ENCODE results near the gene SLC25A17.

DNA sequence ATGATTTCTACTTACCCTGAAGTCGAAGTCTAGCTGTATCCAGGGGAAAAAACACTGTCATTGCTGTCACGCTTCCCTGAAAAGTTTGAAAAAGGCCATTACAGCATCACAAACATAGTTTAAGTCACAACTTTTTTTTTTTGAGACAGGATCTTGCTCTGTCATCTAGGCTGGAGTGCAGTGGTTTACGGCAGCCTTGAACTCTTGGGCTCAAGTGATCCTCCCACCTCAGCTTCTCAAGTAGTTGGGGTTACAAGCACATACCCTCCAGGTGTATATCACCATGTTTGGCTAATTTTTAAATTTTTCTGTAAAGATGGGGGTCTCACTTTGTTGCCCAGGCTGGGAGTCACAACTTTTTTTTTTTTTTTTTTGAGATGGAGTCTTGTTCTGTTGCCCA, 20.1 kb downstream of the SLC25A17 start:
- TF ChIP-seq CTCF (IDR thresholded peaks at IDR 0.05 in 8 of 11, conservative IDR thresholded peaks at IDR 0.05 in 3 of 11): no peak
- TF ChIP-seq POLR2A (IDR thresholded peaks at IDR 0.05): no peak
- no peak for TF ChIP-seq POLR2AphosphoS5 (IDR thresholded peaks at IDR 0.05)
